KMS-11 (cell line): ENCODE data around the gene COL5A1.

Source experiments
- H2AFZ ChIP-seq: fragments of 200-600 bp; sonication (generic); 2 replicates; pipeline ENCODE4 v1.6.1; 2016; ENCODE audit warnings: antibody characterized with exemption, mixed run types, low read depth
- H3K27ac ChIP-seq: fragments of 200-600 bp; sonication (generic); 2 replicates; pipeline ENCODE4 v1.6.1; 2016; ENCODE audit warnings: mild to moderate bottlenecking, mixed run types
- H3K27me3 ChIP-seq: fragments of 200-600 bp; sonication (generic); 2 replicates; pipeline ENCODE4 v1.6.1; 2017; ENCODE audit warnings: mild to moderate bottlenecking, low read depth, mixed run types, moderate library complexity; ENCODE audit not compliant: insufficient read depth
- H3K36me3 ChIP-seq: fragments of 200-600 bp; sonication (generic); 2 replicates; pipeline ENCODE4 v1.6.1; 2017; ENCODE audit warnings: mild to moderate bottlenecking, mixed run types; ENCODE audit not compliant: insufficient read depth
- H3K4me1 ChIP-seq: fragments of 200-600 bp; sonication (generic); 2 replicates; pipeline ENCODE4 v1.6.1; 2016; ENCODE audit warnings: mild to moderate bottlenecking, low read depth, mixed run types; ENCODE audit not compliant: poor library complexity, severe bottlenecking
- H3K4me2 ChIP-seq: fragments of 200-600 bp; sonication (generic); 2 replicates; pipeline ENCODE4 v1.7.0; 2016; ENCODE audit warnings: mild to moderate bottlenecking, mixed run types
- H3K4me3 ChIP-seq: fragments of 200-600 bp; sonication (generic); IDR thresholded peaks from 2 replicates; pipeline ENCODE4 v1.6.1; 2017; ENCODE audit warnings: low read depth, low read length, mixed read lengths; ENCODE audit not compliant: insufficient read depth
- H3K79me2 ChIP-seq: fragments of 200-600 bp; sonication (generic); 2 replicates; pipeline ENCODE4 v1.6.1; 2016; ENCODE audit warnings: low read depth, mixed run types; ENCODE audit not compliant: insufficient read depth
- H3K9ac ChIP-seq: fragments of 200-600 bp; sonication (generic); 2 replicates; pipeline ENCODE4 v1.6.1; 2016; ENCODE audit warnings: mild to moderate bottlenecking, mixed run types
- H4K20me1 ChIP-seq: fragments of 200-600 bp; sonication (generic); 2 replicates; pipeline ENCODE4 v1.6.1; 2016; ENCODE audit warnings: mild to moderate bottlenecking, mixed run types; ENCODE audit not compliant: insufficient read depth
- TF ChIP-seq, protein P1 (sequence below): fragments of 200-600 bp; sonication (generic); conservative IDR thresholded peaks from 2 replicates; pipeline ENCODE4 v1.6.1; 2017; ENCODE audit warnings: low read depth, mild to moderate bottlenecking, antibody characterized with exemption, low read length, moderate library complexity, mixed read lengths

COL5A1 gene

DNA sequence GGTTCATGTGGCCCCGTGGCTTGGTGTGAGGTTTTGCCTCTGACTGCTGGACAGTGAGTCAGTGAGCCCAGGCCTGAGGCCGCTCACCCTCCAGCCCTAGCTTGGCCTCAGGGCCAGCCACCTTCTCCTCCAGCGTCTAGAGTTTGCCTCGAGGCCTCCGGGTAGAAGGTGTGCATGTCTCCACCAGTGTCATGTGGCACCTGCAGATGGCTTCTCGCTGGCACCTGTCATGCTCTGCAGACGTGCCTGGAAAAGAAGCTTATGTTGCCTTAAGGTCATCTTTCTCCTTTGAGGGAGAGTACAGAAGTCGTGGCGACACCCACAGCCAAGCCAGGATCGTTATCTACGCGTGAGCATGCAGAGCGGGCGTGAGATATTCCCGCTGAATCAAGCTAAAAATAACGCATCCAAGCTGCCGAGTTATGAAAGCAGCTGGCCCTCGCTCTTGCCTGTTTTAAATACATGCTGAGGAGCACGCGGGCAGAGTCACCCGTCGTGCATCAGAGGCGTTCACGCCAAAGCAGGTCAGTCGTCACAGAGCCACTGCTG is 159.3 kb downstream of the COL5A1 start:
- Histone ChIP-seq H3K4me1 (no peaks in the 10 kb centered on the region), H3K27ac (no peak overlapping the region), H3K4me3 (no peak overlapping the region), H3K9ac (no peak overlapping the region), H2AFZ (no peak overlapping the region), H4K20me1 (no peaks in the 10 kb centered on the region), H3K36me3 (no peaks in the 10 kb centered on the region), H3K79me2 (no peaks in the 10 kb centered on the region), H3K27me3 (peaks cover 40% of the 10 kb centered on the region; the same call in 1 of the 2 replicates), H3K4me2 (no peak overlapping the region)
- TF ChIP-seq, protein P1, sequence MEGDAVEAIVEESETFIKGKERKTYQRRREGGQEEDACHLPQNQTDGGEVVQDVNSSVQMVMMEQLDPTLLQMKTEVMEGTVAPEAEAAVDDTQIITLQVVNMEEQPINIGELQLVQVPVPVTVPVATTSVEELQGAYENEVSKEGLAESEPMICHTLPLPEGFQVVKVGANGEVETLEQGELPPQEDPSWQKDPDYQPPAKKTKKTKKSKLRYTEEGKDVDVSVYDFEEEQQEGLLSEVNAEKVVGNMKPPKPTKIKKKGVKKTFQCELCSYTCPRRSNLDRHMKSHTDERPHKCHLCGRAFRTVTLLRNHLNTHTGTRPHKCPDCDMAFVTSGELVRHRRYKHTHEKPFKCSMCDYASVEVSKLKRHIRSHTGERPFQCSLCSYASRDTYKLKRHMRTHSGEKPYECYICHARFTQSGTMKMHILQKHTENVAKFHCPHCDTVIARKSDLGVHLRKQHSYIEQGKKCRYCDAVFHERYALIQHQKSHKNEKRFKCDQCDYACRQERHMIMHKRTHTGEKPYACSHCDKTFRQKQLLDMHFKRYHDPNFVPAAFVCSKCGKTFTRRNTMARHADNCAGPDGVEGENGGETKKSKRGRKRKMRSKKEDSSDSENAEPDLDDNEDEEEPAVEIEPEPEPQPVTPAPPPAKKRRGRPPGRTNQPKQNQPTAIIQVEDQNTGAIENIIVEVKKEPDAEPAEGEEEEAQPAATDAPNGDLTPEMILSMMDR: no peak

DNA sequence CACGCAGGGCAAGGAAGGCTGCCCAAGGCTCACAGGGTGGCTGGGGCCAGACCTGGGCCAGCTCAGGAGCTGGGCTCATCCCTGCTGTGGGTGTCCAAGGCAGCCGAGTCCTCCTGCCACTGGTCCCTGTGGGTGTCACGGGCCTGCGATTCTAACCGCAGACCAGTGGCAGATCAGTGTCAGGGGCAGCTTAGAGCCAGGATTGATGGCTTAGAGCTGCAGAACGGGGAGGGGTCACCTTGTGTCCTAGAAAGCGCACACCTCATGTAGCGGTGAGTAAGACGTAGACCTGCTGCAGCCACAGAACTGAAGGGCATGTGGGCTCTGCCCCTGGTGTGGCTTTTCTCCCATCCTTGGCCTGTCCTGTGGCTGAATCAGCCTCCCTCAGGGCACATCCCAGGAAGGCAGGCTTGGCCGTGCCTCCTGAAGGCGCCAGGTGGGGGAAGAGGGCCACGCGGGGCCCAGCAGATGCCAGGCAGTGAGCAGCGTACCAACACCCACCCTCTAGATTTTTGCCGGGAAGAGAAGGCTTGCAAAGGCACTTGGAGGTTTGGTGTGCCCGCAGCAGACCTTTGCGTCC is 160.7 kb downstream of the COL5A1 start:
- no peaks in the 10 kb centered on the region for H3K4me1 ChIP-seq
- TF ChIP-seq, protein P1: no peak
- H3K4me3 ChIP-seq: no peak overlapping the region
- H3K27ac ChIP-seq: no peak overlapping the region
- no peak overlapping the region for H3K4me2 ChIP-seq
- peaks cover 40% of the 10 kb centered on the region; the same call in 1 of the 2 replicates for H3K27me3 ChIP-seq
- H2AFZ ChIP-seq: no peak overlapping the region
- H4K20me1 ChIP-seq: no peaks in the 10 kb centered on the region
- H3K36me3 ChIP-seq: no peaks in the 10 kb centered on the region
- H3K79me2 ChIP-seq: no peaks in the 10 kb centered on the region
- H3K9ac ChIP-seq: no peak overlapping the region

DNA sequence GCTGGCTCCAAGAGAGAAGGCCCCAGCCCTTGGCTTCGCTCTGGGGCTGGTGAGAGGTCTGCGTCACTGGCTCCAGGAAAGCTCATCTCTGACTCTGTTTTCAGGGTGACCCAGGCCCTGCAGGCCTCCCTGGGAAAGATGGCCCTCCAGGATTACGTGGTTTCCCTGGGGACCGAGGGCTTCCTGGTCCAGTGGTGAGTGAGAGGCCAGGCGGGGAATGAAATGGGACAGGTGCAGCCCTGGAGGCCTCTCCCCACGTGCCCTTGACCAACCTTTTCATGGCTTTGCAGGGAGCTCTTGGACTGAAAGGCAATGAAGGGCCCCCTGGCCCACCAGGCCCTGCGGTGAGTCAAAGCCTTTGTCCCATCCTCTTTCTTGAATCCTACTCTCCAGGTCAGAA is 163.3 kb downstream of the COL5A1 start:
- no peak overlapping the region for H2AFZ ChIP-seq
- H3K27me3 ChIP-seq: peaks cover 28% of the 10 kb centered on the region
- no peak overlapping the region for H3K4me3 ChIP-seq
- H3K36me3 ChIP-seq: no peaks in the 10 kb centered on the region
- H3K4me1 ChIP-seq: no peaks in the 10 kb centered on the region
- H3K9ac ChIP-seq: no peak overlapping the region
- H3K4me2 ChIP-seq: no peak overlapping the region
- TF ChIP-seq, protein P1: no peak
- no peaks in the 10 kb centered on the region for H4K20me1 ChIP-seq
- no peak overlapping the region for H3K27ac ChIP-seq
- H3K79me2 ChIP-seq: no peaks in the 10 kb centered on the region

DNA sequence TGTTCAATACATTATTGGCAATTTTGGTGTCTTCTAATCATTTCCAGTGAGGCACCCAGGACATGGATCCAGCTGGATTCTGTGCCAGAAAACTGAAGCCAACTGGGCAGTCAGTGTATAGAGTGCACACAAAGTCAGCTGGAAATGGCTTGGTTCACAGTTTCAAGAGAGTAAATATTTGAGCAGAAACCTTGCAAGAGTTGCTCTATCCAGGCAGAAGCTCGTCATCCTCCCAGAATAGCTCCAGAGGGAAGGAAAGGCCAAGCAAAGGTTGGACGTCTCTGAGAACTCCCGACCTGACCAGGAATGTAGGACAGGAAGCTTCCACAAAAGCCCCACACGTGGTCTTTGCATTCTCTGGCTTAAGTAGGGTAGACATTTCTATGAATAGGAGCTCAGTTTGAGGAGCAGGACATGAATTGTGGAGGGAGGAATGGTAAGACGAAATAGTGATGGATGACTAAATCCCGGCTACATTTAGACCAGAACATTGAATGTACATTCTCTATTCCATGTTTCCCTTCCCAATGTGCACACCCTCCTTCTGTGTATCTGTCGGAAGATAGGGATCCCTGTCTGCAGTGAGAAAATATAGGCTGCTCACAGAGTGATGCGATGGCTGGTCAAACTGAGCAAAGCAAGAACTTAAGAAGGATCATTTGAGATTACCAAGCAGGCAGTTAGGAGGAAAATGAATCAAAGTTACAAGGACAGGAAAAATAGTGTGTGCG is 166.3 kb downstream of the COL5A1 start:
- Histone ChIP-seq H3K27me3 (peaks cover 34% of the 10 kb centered on the region), H4K20me1 (no peaks in the 10 kb centered on the region), H3K4me2 (no peak overlapping the region), H3K9ac (no peak overlapping the region), H3K27ac (no peak overlapping the region), H3K4me3 (no peak overlapping the region), H3K79me2 (no peaks in the 10 kb centered on the region), H2AFZ (no peak overlapping the region), H3K36me3 (no peaks in the 10 kb centered on the region), H3K4me1 (no peaks in the 10 kb centered on the region)
- TF ChIP-seq, protein P1: no peak
